Muscle of back (tissue), 11 donors: ENCODE measurements around the gene COL25A1. TPM values are rescaled to one million over a fixed set of nuclear protein-coding genes. Genes with fewer than 3 reads are reported as not detected.
"Not testable (repeated sequence)": the region's sequence is repeated elsewhere in the genome, so short reads cannot be mapped to it uniquely, and the experiment has no call there.

Source experiments
- DNase-seq, 3 donors: peaks; one replicate each; pipeline versions ENCODE4 v3.0.0 to v3.0.0-alpha.2; 2013
- polyA plus RNA-seq, 10 donors: library from polyadenylated mRNA; unstranded; fragments of 120-200 nt; gene quantifications; one replicate each; pipeline ENCODE4 v1.2.1, GENCODE V29; 2013; ENCODE audit not compliant: insufficient read length in 10 of 10

COL25A1 gene
- polyA plus RNA-seq, 10 donors = 4.2 to 8.4 (median 4.8) TPM

DNA sequence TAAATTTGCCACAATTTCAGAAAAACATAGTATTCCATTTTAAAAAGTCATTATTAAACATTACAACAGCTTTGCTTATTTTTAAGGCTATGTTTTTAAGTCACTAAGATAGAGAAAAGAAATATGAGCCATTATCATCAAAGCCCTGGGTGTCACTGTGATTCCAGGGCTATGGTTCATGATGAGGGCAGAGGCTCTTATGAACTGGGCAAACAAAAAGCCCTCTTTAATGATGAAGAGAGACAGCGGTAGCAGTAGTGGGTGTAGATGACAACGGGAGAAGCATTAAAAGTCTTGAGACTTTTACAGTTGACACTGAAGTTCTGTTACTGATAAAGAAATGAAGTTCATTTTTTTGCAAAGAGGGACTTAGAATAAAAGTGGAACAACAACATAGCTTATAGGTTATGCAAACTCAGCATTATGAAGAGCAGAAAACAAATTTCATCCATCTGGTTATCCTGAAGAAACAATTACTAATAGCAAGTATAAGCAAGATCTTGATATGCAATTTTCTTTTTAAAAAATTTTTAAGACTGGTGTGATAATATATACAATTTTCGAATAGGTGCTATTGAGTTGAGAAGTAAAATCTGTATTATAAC, 336.9 kb downstream of the COL25A1 start:
- DNase-seq = no peak

DNA sequence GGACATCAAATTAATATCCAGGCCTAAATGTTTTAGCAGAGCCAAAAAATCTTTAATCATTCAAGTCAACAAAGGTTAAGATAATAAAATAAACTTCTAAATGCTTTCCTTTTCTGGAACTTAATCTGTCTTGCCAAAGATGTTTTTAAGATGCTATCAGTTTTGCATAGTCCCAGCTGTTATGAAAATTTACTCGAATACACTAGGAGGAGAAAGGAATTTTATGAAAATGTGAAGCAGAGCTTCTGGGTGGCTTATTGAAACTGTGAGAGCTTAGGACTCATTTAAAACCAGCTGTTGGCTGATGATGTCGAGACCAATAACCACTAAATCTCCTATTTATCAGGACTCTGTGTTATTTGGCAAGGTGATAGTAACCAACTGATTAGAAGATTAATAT, 337.4 kb downstream of the COL25A1 start:
- DNase-seq = no peak

DNA sequence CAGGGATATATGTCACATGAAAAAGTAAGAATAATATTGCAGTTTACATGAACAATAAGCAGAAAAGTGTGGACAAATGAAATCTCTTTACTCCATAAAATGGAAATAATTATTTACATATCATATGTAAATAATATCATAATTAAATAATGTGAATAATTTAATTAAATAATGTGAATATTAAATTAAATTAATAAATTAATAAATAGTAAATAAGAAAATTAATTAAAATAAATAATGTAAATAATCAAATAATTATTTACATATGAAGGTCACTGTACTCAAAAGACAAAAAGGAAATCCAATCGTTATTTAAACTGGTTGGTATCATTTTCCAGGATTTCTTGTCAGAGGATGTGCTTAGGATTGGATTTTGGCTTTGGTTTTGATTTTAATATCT, 338.5 kb downstream of the COL25A1 start:
- DNase-seq = no peak

DNA sequence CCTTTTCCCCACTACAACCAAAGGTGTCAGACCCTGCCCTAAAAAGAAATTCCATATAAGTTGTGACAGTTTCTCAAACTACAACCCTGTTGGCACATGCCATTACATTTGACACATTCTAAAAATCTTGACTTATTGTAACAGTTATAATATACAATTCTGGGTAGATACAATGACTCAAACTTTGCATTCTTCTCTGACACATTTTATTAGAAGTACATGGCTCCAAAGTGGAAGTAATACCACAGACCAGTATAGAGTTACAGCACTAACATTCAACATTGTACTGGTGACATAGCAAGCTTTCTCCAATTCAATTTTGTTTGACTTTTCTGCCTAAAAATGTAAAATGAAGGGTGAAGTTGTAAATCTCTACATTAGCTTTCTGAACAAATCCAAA, 343.0 kb downstream of the COL25A1 start:
- no peak for DNase-seq

DNA sequence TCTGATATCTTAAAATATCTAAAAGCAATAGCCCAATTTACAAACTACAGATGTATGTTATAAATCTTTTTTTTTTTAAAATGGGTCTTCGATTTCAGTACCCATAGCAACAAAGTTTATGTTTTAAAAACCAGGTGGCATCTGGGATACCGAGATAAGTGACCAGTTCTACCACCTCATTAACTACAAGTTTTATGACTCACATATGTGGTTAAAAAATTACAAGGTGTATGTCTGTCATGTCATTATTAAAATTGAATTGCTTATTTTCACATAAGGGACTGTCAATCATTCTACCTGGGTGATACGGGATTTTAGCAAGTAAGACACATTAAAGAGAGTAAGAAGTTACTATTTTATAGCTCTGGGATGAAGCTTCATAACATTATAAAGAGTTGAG, 347.6 kb downstream of the COL25A1 start:
- DNase-seq = no peak

DNA sequence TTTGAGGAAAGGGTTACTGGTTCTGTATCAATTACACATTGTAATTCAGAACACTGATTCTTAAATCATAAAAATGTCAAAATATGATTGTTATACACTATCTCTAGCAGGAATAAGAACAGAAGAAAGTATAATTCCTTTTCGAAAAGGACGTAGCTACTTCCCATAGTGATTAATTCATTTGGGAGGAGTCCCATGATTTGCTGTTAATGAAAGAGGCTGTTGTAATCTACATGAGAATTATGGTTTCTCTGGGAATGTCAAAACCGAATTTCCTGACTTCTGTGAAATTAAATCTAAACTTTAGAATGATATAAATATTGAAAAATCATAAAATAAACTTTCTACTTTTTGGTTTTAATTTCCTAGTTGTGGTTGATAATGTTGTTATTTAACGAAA, 348.5 kb downstream of the COL25A1 start:
- DNase-seq = no peak

DNA sequence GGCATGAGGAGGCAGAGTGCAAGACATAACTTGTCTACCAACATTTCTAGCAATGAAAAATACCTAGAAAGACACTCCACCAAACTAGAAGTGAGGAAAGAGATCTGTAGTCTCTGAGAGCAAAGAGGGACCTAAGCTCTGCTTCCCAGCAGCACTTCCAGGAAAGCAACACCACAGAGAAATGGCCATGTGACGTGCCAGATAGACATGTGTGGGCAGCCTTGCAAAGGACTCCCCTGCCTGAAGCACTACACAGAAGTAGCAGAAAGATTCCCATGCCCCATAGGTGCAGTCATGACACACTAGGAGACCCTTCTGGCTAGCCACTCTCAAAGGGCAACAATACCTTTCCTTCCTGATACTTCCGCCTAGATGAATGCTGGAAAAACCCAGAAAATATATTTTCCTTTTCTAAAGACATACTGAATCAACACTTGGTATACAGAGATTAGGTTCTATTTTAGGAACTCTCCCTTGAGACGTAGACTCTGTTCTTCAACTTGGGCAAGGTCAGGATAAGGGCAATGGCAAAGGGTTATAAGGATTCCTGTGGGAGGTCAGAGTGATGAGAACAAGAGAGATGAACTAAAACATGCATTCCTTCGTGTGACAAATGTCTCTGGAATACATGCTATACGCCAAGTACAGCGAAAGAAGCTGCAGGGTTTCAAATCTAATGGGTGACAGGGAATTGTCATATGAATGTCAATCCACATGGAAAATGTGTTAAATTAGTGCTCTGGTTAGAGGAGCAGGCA, 352.1 kb downstream of the COL25A1 start:
- no peak for DNase-seq

DNA sequence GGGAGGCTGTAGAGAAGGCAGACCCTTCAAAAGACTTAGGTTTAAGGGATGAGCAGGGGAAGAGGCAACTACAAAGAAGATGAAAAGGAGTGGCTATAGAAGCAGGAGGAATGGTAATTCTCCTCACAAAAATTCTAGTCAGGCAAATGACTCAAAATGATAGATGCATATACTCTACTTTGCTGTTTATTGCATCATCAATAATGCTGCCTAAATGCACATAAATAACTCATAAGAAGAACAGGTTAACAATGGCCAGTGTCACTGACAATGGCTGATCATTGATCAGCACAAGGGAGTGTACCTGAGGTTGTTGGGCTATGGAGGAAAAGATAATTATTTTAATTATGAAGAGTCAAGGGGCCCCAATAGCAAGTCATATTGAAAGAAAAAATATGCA, 354.9 kb downstream of the COL25A1 start:
- no peak for DNase-seq

DNA sequence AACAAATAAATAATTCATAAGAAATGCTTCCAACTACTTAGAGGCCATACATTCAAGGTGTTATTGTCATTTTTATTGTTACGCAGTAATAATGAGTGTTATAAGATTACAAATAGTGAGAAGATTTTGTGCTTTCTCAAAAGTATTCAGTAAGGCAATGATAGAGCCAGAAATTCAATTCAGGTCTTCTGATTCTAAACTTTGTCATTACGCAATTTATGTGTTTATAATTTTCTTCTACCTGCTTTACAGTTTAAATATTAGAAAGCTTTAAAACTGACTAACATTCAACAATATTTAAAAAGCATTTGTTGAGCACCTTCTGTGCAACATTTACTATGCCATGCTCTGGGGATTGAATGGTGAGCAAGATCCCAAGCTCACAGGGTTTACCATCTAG, 356.2 kb downstream of the COL25A1 start:
- no peak for DNase-seq

DNA sequence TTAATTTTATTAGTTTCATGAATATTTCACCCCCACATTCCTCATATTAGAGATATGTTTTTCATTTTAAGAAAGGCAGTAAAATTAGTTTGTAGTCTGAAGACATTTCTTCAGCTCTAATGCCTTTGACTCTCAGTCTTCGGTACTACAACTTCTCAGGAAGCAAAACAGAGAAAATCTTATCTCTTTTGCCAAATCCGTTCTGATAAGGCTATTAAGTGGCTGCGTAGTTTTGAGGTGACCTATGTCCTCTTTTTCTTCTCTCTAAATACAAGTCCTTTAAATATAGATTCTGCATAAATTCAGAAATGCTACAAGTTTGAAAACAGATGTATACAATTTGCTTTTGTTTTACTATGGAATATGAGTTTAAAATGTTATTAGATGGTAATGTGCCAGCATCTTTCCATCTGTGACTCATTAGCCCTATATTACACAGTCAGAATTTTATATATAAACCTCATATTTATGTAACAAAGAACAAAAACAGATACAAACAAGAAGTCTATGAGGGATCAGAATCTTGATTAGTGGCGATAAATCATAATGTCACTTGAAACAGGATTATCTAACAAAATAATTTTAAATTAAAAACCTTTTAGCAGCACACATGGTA, 358.4 kb downstream of the COL25A1 start:
- peak in 2 of 3 donors; percentile 25 to 59 for DNase-seq

DNA sequence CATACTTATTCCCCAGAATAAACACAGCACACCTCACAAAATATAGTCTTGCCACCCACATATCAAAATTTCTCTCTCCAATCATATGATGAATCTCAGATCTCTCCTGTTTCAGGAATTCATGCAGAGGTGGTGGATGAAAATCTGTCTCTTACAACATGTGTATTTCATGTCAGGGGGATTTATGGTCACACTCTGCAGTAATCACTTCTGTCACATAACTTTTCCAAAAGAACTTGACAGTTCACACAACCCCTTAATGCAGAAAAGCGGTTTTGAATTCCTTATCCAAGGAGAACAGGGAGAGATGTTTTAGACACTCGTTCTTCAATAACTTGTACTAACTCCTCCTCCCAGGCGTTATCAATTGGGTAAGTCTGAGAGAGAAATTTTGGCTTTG, 359.1 kb downstream of the COL25A1 start:
- no peak for DNase-seq

DNA sequence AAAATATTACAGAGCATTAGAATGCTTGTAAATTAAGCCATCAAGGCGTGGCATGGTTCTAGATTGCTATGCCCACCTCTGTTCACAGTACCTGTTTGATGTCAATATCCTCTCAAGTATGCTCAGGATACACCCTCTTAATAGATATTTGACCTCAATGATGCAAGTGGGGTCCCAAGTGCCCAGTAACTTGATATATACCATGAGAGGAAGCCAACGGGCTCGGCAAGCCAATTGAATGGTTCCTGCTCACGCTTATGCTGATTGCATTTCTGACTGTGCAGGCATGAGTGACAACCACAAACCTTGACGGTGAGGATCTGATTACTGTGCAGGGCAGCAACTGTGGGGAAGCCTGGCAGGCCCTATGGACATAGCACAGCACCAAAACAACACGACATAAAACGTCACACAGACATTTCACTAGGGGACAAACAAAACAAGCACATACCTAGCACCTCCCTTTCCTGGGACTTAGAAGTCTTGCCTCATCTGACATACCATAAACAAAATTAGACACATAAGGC, 360.5 kb downstream of the COL25A1 start:
- DNase-seq = peak in 2 of 3 donors; percentile 16 to 34

DNA sequence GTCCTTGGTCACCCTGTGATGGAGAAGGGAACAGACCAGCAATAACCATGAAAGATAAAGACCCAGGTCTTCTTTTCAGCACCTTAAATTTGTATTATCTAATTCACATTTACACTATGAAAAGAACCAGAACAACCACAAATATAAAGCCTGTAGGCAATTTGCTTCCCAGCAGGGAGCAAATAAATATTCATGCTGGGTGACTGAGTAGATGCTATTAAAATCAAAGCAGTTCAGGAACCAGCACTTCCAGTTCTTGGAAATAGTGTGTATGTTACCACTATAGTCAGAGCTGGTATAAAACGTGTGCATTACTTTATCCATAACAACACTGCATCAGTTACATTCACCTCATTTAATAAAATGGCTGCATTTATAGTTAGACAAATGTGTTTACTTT, 361.8 kb downstream of the COL25A1 start:
- no peak for DNase-seq

DNA sequence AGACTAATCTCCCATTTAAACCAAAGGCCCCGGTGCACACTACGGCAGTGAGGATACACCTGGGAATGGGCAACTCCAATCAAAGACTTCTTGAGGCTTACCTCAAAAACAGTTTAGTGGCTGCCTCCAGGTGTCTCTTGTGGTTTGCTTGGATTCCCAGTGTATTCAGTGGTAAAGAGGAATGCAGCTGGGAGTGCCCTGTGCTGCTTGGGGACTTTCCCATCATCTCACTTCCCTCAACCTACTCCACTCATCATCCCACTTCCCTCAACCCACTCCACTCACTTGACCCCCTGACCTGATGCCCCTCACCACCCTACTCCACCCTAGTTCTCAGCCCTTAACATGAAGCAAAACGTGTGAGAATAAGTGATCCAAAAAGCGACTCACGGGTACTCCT, 362.3 kb downstream of the COL25A1 start:
- no peak for DNase-seq

DNA sequence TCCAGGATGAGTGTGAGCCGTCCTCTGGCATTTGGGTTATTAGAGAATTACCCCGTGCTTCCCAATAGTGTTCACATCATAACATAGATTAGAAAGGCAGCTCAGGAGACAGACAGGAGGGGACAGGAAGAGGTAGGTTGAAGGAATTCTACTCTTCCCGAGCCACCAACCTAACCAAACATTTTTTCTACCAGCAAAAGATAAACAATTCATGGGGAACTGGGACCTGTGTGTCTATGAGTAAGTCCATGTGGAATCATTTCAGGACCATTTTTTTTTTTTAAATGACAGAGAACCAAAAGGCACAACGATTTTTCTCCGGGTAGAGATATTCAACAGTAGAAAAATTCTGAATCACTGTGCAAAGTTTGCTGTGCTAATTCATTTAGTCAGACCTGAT, 365.4 kb downstream of the COL25A1 start:
- DNase-seq = no peak

DNA sequence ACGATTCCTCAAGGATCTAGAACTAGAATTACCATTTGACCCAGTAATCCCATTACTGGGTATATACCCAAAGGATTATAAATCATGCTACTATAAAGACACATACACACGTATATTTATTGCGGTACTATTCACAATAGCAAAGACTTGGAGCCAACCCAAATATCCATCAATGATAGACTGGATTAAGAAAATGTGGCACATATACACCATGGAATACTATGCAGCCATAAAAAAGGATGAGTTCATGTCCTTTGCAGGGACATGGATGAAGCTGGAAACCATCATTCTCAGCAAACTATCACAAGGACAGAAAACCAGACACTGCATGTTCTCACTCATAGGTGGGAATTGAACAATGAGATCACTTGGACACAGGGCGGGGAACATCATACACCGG, 368.5 kb downstream of the COL25A1 start:
- not testable (repeated sequence) for DNase-seq

DNA sequence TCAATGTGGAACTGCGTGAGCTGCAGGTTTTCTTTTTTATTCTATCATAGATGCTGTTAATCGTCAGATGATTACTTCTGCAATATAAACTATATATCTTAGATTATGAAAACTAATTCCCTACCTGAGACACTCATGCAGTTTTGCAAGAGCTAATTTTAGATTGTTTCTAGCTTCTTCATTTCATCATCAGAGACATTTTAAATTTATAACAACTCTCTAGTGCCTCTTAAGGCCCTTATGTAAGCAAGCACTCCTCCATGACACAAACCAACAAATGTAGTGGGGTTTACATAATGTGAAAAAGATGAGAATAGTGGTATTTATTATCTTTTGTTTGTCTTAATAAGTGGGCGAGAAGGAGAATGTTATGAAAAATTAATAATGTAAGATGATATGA, 369.4 kb downstream of the COL25A1 start:
- DNase-seq = no peak

DNA sequence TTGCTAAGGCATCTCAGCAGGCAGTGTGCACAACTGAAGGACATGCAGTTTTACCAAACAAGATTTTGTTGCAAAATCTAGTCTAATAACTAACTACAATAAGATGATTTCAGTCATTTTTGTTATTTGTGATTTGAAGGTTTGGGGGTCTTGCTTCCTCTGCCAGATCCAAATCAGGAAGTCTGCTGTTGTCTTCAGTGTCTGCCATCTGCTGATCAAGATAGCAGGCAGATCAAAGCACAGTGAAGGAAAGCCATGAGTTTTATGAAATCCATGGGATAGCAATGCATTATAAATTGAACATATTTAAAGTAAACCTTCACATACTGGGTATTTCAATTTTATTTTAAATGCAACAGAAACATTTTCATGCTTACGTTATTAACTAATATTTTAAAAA, 370.5 kb downstream of the COL25A1 start:
- DNase-seq = no peak

DNA sequence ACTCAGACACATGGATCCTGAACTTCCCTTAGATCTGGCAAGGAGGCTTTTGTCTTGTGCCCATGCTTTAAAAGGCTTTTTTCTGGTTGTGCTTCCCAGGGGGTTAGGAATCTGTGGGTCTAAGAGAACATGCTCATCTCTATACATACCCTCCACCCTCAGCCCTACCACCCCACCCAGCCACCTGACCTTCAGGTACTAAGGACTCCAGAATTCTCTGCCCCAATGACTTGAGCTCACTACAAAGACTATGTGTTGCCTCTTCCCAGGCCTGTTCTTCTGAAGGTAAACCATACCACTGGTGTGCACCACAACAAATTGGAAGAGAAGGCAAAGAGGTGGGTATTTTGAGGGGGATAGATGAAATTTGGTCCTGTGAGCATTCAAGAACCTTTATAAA, 372.3 kb downstream of the COL25A1 start:
- DNase-seq = no peak

DNA sequence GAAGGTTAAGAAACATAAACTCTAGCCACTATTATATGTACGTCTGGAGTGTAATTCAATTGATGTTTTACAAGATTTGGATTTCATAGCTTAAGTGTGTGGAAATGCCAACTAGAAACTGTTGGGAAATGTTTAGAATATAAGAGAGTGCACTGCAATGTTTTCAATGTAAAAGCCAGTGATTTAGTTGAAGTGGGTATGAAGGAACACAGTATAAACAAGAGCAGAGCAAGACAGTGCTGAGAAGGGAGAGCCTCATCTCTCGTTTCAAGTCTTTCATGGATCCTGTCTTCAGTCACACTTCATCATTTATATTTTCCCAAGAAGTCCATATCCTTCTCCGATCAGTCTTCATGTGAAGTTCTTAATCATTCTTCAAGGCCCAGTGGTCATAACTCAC, 375.7 kb downstream of the COL25A1 start:
- DNase-seq = no peak

DNA sequence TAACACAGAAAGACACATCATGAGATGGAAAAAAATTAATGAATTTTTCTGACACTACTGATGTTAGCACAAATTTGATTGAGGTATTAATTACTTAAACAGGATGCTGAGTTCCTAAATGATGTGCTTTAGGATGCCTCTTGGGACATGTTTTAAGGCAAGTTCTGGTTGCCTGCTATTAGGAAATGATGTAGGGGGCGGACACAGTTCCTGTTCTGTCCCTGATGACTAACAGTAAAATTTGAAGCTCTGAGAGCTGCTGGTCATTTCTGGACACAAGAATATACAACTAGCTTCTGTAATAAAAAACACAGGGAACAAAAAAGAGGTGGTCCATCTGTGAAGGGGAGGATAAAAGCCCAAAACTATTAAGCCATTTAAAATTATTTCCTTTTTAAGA, 376.4 kb downstream of the COL25A1 start:
- peak in 2 of 3 donors; percentile 18 to 39 for DNase-seq

DNA sequence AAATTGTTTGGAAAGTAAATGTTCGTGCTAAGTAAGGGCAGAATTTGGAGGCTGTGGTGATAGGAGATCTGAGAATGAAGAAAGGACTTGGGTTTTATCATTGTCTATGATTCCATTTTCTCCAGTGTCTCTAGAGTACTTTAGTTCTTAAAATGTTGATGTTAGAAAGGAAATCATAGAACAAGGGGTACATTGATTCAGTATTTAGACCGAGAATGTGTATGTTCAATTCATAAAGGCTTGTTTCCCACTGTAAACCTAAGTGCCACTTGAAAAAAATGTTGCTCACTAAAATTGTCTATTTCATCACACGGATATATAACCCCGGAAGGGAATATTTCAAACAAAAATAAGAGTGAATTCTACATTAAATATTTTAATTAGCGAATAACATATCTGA, 380.3 kb downstream of the COL25A1 start:
- no peak for DNase-seq
